Activated CD8-positive, alpha-beta memory T cell treated with anti-CD3 and anti-CD28 coated beads, Interleukin-2, amount 50 U/mL, for 4 hours (primary cell): Measurements from ENCODE around the gene TPST2.

Source experiments
- DNase-seq: peaks from one replicate; pipeline ENCODE4 v3.0.0-alpha.2; 2020

TPST2 gene

GRCh38 chr22:26579331-26579886, 10.5 kb downstream of the TPST2 start:
- DNase-seq, result peak; percentile 49

GRCh38 chr22:26577081-26577480, 12.9 kb downstream of the TPST2 start:
- DNase-seq, result no peak

DNA sequence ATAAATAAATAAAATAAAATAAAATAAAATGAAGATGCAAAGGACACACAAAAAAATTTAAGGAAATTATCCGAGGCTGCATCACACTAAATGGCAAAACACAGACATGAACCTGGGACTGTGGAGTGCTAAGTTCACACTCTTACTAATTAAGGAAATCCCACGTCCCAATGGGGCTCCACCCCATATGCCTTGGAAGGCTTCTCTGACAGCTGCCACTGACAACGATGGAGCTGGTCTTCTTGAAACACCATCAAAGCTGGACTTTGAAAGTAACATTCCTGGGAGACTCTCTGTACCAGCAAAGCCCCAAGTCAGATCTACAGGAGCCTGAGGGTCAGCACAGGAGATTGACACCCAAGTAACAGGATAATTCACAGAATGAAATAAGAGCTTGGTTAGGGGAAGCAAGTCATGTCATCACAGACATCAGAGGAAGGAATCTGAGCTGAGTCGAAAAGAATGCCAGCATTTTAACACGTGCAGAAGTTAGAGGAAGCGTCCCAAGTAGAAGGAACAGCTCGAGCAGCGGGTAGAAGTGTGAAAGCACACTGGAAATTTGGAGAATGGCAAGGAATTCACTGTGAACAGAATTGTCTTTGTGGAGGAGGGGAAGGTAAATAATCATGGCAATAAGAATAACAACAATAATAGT, 13.8 kb downstream of the TPST2 start:
- no peak for DNase-seq

DNA sequence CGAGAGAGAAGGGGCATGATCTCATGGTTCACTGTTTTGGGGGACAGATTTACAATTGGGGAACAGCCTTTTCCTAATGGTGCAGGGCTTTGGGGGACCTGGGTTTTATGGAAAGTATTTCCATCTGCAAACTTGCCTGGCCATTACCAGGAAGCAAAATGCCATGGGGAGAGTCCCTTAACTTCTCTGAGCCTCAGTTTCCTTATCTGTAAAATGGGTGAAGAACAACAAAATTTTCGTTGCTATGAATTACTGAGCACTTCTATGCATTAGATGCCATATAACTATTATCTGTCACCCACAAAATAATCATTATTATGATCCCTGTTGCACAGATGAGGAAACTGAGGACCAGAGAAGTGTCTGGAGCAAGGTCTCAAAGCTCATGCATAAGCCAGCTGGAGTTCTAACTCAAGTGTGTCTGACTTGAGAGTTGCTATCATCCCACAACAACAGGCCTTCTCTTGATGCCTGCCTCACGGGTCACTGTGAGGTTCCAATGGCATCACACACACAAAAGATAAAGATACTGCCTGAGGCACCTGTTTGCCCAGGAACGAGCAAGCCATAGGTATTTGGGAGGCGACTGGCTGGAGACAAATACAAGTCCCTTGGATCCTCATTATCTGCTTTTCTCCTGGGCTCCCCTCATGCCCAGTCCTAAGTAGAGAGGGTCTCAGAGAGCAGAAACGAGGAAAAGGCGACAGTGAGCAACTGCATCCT, 15.8 kb downstream of the TPST2 start:
- DNase-seq, result no peak

GRCh38 chr22:26573026-26573662, 16.8 kb downstream of the TPST2 start:
- no peak for DNase-seq

- no peak for DNase-seq
Observed at GRCh38 chr22:26570864-26571525, 18.9 kb downstream of the TPST2 start.

DNA sequence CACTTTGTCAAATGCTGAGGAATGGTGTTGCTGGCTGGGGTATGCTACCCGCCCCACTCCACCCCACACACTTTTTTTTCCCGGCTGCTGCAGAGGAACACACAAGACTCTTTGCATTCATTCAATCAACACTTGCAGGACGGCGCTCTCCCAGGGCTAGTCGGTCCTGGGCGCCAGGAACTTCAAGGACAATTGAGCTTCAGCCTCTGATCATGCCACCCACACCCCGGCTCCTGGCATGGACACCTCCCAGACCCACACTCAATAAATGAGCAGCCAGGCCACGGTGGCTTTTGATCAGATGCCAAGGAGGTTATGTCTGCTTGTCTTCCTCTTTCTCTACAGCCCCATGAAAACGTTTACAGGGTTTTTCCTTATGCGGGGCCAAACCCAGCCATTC, 19.8 kb downstream of the TPST2 start:
- no peak for DNase-seq

GRCh38 chr22:26568207-26568706, 21.7 kb downstream of the TPST2 start:
- no peak for DNase-seq

DNA sequence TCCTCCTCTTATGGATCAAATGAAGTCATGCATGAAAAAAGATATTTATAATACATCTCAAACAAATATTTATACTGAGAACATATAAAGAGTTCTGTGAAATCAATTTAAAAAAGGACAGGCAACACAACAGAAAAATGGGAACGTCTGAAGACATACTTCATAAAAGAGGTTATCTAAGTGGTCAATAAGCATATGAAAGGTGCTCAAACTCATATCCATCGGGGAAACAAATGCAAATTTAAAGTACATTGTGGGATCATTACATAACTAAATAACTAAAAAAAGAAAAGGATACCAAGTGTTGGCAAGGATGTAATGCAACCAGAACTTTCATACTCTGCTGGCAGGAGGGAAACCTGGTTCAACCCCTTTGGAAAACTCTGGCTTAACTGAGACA, 22.3 kb downstream of the TPST2 start:
- DNase-seq, result no peak

- no peak for DNase-seq
Observed at GRCh38 chr22:26566994-26567393, 22.9 kb downstream of the TPST2 start.

DNA sequence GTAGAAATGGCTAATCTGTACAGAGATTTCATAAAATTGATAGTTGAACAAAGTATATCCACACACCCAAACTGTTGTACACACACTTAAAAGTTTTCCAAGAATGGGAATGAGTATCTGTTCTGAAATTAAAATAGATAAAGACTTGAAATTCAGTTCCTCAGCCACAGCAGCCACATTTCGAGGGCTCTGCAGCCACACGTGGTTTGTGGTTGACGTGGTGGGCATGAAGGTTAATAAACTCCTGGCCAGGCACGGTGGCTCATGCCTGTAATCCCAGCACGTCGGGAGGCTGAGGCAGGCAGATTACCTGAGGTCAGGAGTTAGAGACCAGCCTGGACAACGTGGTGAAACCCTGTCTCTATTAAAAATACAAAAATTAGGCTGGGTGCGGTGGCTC, 24.0 kb downstream of the TPST2 start:
- no peak for DNase-seq

GRCh38 chr22:26565181-26565580, 24.8 kb downstream of the TPST2 start:
- DNase-seq, result no peak

DNA sequence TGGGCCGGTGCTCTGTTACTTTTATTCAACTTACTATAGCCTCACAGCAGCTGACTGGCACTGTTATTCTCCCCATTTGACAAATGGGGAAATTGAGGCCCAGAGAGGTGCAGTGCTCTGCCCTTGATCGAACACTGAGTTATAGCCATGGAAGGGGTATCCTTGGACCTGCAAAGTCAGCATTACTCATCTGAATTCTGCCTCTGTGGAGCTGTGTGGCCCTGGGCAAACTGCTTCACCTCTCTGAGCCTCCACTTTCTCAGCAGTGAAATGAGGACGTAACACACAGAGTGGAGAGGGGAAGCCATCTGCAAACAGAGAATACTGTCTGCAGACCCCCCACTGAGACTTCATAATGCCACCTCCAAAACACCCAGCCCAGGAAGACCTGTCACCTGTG, 25.3 kb downstream of the TPST2 start:
- DNase-seq, result no peak

- no peak for DNase-seq
Observed at GRCh38 chr22:26564181-26564580, 25.8 kb downstream of the TPST2 start.

GRCh38 chr22:26563022-26563421, 26.9 kb downstream of the TPST2 start:
- DNase-seq, result no peak

GRCh38 chr22:26561756-26562417, 28.0 kb downstream of the TPST2 start:
- no peak for DNase-seq

DNA sequence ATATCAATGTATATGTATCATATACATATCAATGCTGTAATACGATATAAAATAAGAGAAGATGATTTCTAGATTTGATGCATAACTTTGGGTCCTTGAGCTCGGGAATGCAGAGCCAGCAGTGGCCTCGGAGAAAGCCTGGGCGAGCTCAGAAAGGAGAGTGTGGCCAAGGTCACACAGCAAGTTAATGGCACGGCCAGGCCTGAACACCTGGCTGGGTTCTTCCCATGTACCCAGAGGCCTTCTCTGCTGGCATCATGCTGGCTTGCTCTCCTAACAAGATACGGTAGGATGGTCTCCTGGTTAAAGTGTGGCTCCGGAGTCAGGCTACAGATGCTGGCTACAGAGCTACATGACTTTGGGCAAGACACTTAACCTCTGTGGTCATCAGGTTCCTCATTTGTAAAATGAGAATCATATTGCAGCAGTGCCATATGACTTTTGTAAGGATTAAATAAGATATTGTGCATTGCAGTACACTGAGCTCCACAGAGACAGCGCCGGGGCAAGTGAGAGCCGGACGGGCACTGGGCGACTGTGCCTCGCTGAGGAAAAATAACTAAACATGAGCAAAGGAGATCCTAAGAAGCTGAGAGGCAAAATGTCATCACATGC, 29.9 kb downstream of the TPST2 start:
- DNase-seq, result no peak

DNA sequence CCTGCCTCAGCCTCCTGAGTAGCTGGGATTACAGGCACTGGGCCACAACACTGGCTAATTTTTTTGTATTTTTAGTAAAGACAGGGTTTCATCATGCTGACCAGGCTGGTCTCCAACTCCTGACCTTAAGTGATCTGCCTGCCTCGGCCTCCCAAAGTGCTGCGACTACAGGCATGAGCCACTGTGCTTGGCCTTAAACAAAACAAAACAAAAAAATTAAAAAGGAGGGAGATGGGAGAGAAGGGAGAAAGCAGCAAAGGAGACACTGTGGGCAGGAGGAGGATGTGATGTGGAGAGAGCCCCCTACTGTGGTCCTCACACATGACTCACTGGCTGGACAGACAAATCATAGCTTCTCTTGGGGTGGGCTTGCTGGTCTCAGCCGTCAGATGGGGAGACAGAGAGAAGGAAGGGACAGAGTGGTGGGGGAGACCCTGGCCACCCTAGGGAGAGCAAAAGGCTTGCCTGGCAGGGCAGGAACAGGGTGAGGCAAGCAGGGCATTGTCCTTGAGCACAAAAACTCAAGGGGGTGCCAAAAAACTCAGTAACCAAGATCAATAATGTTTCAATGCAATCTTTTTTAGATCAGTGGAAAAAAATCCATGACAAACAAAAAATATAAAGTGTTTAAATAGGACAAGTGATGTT, 31.6 kb downstream of the TPST2 start:
- no peak for DNase-seq

DNA sequence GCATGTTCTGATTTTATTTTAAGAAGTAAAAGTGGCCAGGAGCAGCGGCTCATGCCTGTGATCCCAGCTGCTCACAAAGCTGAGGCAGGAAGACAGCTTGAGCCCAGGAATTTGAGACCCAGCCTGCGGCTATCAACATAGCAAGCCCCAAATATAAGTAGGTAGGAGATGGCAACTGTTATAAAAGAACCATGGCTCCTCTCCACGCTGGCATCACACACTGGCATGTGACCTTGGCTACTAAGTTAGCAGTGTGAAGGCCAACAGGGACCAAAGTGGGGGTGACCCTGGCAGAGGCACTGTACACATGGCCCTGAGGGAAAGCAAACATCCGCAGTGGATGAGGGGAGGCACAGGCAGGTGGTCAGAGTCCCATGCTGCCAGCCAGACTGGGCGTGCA, 33.0 kb downstream of the TPST2 start:
- no peak for DNase-seq

DNA sequence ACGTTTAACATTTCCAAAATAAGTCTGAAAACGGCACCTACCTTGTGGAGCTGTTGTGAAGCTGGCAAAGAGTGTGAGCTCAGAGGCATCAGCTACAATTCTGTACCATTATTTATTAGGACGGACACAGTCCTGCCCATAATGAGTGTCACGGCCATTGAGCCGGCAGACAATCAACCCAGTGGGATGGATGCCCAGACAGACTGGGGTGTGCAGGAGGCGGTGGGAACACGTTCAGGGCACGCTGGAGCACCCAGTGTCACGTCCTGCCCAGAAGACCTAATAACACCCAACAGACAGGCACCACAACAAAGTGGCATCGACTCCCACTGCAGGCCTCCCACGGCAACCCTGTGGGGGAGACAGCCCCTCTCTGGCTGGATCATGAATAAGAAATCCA, 34.5 kb downstream of the TPST2 start:
- no peak for DNase-seq

DNA sequence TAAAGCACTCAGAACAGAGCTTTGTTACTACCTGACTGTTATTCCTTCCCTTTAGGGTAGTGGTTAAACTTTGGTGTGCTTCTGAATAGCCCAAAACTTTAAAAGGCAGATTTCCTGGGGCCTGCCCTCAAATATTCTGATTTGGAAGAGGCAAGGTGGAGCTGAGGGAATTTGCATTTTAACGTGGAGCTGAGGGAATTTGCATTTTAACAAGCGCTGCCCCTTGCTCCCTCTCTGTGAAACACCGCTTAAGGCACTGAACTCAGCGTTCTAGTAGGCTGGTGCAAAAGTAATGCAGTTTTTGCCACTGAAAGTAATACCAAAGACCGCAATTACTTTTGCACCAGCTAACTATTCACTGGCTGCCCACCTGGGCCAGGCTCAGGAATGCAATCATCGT, 35.0 kb downstream of the TPST2 start:
- no peak for DNase-seq
